G401 (cell line): Measurements from ENCODE around the gene ZNF746. TPM values are rescaled to one million over a fixed set of nuclear protein-coding genes. Genes with fewer than 3 reads are reported as not detected.
A peak's percentile ranks its signal among the peaks of the same experiment; 100 is the strongest.
"Not testable (repeated sequence)": the region's sequence is repeated elsewhere in the genome, so short reads cannot be mapped to it uniquely, and the experiment has no call there.

Experiments used
- DNase-seq: peaks from one replicate; pipeline ENCODE4 v3.0.0-alpha.2; 2015; ENCODE audit warnings: low spot score
- in situ Hi-C: cut with HindIII; loops from 2 replicates; pipeline ENCODE4 v1.10.0; 2016; ENCODE audit warnings: low sequenced_read_pairs, mixed read lengths
- total RNA-seq: library from RNA; depleted of rRNA; stranded (reverse); fragments of >200 nt; shearing (Covaris generic); gene quantifications from 2 replicates; pipeline ENCODE4 v1.2.3, GENCODE V29; 2014

Gene ZNF746
- total RNA-seq, 1 experiment from 2014 or later = 30.4 TPM

DNA sequence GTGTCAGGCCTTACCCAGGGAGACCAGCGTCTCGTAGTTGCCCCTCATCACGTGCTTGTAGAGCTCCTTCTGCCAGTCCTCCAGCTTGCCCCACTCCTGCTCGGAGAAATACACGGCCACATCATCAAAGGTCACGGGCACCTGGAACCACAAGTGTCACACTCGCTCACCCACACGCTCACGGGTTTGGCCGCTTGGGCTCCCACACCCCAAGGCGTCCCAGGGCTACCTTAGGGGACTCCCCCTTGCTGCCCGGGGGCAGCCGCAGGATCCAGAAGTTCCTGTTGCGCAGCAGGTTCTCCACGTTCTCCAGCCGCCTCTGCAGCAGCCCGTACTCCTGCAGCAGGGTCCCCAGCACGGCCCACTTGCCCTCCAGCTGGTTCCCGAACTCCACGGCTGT is 3.6 kb downstream of the ZNF746 start:
- DNase-seq, in situ Hi-C loops: not testable (repeated sequence)

- in situ Hi-C loops = no loop called here
- no peak for DNase-seq
Measured at GRCh38 chr7:149493366-149493765, 4.2 kb downstream of the ZNF746 start.

GRCh38 chr7:149490083-149490760 is 7.4 kb downstream of the ZNF746 start:
- DNase-seq = no peak
- in situ Hi-C loops = no loop called here

GRCh38 chr7:149489391-149490024 is 8.1 kb downstream of the ZNF746 start:
- DNase-seq = peak; percentile 56
- in situ Hi-C loops = no loop called here

DNA sequence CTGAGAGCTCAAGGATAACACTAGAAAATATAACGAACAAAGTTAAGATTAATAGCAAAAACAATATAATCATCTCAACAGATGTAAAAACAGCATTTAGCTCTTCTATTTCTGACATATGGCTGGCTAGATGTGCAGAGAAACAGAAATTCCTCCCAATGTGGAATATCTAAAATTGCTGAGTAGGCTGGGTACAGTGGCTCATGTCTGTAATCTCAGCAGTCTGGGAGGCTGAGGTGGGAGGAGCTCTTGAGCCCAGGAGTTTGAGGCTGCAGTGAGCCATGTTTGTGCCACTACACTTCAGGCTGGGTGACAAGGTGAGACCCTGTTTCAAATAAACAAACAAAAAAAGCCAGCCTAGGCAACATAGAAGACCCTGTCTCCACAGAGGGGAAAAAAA is 18.0 kb downstream of the ZNF746 start:
- in situ Hi-C loops = no loop called here
- no peak for DNase-seq

GRCh38 chr7:149478754-149479153 is 18.9 kb downstream of the ZNF746 start:
- in situ Hi-C loops = no loop called here
- DNase-seq = no peak

- DNase-seq = no peak
- in situ Hi-C loops = no loop called here
Measured at GRCh38 chr7:149477494-149478443, 19.8 kb downstream of the ZNF746 start.

DNA sequence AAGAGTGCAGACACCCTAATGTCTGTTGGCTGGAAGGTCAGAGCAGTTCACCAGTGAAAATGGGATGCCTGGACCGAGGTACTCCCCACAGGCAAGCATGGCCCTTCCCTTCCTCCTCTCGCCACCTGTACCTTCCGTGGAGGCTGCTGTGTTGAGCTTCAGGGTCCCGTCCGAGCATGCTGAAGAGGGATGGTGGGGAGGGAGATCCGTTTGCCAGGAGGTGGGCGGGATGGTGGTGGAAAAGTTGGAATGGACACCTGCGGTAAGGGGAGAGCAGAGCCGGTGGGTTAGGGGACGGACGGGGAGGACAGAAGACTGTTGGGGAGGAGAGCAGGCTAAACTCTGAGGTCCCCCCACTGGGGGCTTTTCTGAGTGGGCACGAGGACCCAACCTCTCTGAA is 20.8 kb downstream of the ZNF746 start:
- in situ Hi-C loops = no loop called here

DNA sequence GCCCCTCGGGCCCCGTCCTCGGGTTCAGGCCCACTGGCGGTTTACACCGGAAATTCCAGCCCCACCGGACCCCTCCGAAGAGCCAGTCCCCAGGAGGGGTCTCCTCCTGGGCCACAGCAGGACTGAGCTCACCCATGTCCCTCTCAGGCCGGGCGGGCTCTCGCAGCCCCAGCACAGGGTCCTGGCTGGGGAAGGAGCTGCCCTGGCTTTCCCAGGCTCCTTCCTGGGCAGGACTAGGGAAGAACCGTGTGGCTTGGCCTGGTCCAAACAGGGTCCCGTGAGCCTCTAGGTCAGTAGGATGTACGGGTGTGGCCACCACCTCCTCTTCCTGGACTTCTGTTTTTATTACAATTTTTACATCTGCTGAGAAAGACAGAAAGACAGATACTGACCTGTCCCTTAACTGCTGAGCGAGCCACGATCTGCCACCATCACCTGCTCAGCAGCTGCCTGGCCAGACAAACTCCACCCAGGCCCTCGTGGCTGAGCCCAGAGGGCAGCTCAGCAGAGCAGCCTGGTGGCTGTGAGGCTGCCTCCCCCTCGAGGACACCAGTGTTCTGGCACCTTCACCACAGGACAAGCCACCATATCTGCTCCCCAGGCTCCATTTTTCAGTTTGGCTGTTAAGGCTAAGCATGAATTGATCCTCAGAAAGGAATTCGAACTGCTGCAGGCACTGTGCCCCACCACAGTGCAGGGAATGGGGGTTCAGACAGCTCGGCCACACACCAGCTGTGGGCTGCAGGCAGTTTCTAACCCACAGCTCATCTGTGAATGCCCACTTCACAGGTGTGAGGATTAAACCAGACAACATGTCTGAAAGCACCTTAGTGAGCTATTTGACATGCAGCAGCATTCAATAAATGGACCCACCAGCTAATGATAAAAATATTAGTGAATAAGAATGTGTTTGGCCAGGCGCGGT is 22.2 kb downstream of the ZNF746 start:
- no peak for DNase-seq

More for the DNA sequence above, 20.8 kb downstream of the ZNF746 start:
- DNase-seq = no peak

DNA sequence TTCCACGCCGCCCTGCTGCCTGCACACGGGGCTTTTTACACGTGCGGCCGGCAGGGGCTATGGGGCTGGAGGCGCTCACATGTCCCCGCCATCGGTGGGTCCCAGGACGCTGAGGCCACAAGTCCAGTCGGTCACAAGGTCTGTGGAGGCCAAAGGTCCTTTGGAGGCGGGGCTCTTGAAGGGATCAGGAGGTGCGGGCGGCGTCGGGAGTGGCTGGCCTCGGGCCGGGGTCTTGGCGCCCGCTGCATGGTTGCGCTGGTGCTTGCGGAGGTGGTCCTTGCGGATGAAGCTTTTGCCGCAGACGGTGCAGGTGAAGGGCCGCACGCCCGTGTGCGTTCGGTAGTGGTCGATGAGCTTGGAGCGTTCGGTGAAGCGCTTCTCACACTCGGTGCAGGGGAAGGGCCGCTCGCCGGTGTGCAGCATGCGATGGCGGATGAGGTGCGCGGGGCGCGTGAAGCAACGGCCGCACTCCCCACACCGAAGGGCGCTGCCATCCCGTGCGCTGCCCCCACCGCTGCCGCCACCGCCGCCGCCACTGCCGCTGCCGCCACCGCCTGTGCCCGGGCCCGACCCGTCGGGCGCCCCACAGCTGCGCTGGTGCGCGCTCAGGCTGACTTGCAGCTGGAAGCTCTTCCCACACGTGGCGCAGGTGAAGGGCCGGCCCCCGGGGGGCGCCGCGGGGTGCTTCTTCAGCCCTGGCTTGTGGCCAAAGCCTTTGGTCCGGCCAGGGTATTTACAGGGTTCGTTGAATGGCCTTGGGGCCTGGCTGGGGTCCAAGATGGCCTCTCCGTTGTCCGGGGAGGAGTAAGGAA is 23.1 kb downstream of the ZNF746 start:
- in situ Hi-C loops = no loop called here
- no peak for DNase-seq

More for the DNA sequence above, 22.2 kb downstream of the ZNF746 start:
- in situ Hi-C loops = no loop called here

- in situ Hi-C loops = no loop called here
- DNase-seq = no peak
Measured at GRCh38 chr7:149473251-149473650, 24.4 kb downstream of the ZNF746 start.

DNA sequence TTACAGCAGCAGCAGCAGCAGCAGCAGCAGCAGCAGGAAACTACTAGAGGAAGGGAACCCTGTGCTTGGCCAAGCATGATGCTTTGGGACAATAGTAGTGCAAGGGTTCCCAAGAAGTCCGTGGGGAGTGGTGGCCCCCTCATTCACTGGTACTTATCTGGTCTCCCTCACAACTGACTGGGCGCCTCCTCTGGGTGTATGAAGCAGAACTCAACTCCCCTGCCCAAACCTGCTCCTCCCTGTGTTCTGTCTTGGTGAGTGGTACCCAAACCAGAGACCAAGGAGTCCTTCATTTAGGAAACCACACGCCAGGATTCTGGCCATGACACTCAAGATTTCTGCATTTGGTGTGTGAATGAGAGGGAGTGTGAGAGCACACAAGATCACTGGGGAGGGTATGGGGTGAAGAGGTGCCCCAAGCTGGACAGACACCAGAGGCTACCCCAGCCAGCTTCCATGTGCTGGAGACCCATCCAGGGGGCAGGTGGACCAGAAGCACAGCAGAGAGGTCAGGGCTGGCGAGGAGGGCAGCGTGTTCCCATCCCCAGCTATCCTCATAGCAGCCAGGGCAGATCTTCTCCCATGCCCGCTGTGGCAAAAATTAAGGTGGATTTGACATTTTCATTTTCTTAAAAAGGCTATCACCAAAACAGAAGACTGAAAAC is 26.2 kb downstream of the ZNF746 start:
- no peak for DNase-seq
- in situ Hi-C loops = no loop called here

DNA sequence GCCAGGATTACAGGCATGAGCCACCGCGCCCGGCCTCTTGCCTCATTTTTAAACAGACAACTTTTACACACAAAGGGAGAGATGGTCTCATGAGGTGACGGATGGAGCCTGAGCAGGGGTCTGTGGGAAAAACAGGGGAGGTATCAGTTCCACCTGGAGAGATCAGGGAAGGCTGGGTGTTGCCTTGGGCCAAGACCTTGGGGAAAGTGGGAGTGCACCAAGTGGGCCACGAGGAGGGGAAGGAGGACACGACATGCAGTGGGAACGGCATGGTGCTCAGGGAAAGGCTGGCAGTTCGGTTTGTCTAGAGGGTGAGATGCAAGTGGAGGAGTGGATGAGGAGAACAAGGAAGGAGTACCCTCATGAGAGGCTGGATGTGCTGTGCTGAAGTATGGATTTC is 27.8 kb downstream of the ZNF746 start:
- DNase-seq = no peak
- in situ Hi-C loops = no loop called here

GRCh38 chr7:149468208-149468607 is 29.4 kb downstream of the ZNF746 start:
- in situ Hi-C loops = no loop called here
- DNase-seq = no peak

DNA sequence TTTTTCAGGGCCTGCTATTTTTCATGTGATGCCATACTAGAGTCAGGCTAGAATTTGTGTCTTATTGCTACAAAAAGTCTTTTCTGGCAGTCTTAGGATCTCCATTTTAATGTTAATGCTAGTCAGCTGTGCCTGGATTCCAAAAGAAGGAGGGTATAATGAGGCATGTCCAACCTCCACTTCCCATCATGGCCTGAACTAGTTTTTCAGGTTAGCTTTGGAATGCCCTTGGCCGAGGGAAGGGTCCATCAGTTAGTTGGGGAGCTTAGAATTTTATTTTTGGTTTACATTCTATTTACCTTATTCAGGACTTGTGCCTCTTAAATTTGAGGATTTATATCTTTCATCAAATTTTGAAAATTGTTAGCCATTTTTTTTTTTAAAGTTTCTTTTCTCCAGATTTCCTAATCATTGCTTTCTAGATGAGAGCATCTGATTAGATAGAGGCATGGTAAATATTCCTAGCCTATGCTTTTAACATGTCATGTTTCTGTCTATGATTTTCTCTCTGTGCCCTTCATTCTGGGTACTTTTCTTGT is 30.2 kb downstream of the ZNF746 start:
- no peak for DNase-seq
- in situ Hi-C loops = no loop called here

DNA sequence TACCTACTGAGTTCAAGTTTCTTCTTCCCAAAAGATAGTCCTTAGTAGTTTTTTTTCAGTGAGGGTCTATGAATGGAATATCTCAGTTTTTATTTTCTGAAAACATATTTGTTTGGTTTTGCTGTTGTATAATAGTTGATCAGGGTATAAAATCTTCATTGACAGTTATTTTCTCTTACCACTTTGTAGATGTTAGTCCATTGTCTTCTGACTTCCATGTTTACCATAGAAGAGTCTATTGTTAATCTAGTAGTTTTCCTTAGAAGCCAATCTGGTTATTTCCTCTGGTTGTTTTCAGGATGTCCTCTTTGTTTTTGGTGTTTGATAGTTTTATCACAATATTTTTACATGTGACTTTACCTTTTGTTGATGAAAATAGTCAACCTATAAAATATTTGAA is 31.2 kb downstream of the ZNF746 start:
- DNase-seq = no peak
- in situ Hi-C loops = no loop called here

GRCh38 chr7:149463500-149464161 is 34.0 kb downstream of the ZNF746 start:
- in situ Hi-C loops = no loop called here

More at GRCh38 chr7:149463500-149464161, 34.0 kb downstream of the ZNF746 start:
- no peak for DNase-seq
